ENCODE measurements around the gene PCBP4.

DNA sequence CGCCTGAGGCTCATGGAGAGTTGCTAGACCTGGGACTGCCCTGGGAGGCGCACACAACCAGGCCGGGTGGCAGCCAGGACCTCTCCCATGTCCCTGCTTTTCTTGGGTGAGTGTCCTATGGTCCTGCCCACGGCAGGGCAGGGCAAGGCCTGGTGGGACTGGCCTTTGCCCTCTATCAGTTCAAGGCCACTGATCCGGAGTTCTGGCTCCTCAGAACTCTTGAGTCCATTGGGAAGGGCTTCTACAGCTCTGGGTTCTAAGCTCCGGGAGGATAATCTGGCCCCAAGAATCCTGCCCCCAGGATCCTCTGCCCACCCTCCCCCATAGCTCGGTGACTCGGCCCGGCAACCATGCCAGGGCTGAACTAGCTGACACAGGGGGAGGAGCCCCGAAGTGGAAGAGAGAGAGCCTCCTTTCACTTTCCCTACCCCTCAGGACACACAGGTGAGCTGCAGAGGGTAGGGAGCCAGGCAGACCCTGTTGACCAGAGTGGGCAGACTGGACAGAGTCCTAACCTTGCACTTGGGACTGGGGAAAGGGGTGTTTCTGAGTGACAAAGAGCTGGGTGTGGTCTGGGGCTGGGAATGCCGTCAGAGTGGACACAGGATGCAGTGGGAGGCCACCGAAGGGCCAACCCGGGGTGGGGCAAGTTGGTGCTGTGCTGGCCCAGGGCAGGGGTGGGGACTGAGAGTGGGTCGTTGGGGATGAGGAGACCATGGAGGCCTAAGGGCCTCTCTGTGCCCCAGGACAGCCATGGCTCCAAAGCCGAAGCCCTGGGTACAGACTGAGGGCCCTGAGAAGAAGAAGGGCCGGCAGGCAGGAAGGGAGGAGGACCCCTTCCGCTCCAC is 24.4 kb downstream of the PCBP4 start:
- TF ChIP-seq POLR2A (IDR thresholded peaks at IDR 0.05; ENCODE audit: low read depth, low read length) (no peak), POLR2AphosphoS5 (IDR thresholded peaks at IDR 0.05; ENCODE audit: low read depth, low read length) (no peak), TAF1 (IDR thresholded peaks at IDR 0.05; ENCODE audit: borderline replicate concordance, low read depth, low read length) (no peak)
